Measurements from ENCODE around the gene RFC3. TPM values are rescaled to one million over a fixed set of nuclear protein-coding genes. Genes with fewer than 3 reads are reported as not detected.

Gene RFC3
- polyA plus RNA-seq, 2 of the 4 experiments (the other 2 are of a cell fraction): 45.3 to 54.5 TPM

DNA sequence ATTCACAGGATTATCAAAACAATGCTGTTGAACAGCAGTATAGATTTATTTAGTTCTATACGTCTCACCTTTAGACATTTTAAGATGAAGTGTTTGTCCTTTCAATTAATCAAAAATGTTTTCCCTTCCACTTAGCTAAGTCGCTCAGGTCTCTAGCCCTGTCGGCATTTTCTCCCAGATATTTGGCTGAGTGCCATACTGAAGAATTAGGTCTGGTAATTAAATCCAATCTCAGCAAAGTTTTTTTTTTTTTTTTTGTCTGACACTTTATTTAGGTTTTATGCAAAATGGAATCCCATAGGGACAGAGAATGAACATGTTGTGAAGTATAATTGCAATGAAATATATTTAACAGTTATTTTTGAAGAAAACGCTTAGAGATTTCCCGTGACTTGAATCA lies 44.1 kb downstream of the RFC3 start:
- no peak for DNase-seq (ENCODE audit: low read depth in 1 of 2, low spot score in 1 of 2)
- WGBS (ENCODE audit: missing lambda C conversion rate): 91% methylated on average over 5 of the region's 5 CpGs

GRCh38 chr13:33863188-33863789 lies 45.3 kb downstream of the RFC3 start:
- no peak for DNase-seq (ENCODE audit: low read depth in 1 of 2, low spot score in 1 of 2)
- no peak for FAIRE-seq
- no peaks in the 10 kb centered on the region for H3K4me1 ChIP-seq
- H3K4me2 ChIP-seq: no peak overlapping the region
- H3K9me3 ChIP-seq: no peaks in the 10 kb centered on the region
- 61% methylated on average over 3 of the region's 3 CpGs for WGBS (ENCODE audit: missing lambda C conversion rate)
- H3K27ac ChIP-seq: no peak overlapping the region
- ChIA-PET POLR2A (no interaction called here), CTCF (no interaction called here)
- no peak overlapping the region for H3K4me3 ChIP-seq
- no peak for TF ChIP-seq CHD2 (IDR thresholded peaks at IDR 0.05; ENCODE audit: low read length, partially characterized antibody)
- TF ChIP-seq FOSL2 (IDR thresholded peaks at IDR 0.05): no peak
- TF ChIP-seq FOSL2 (CRISPR knock-in tag; IDR thresholded peaks at IDR 0.05): no peak
- no peak for ATAC-seq

More for the DNA sequence above, 44.1 kb downstream of the RFC3 start:
- H3K4me3 ChIP-seq: no peak overlapping the region
- no peaks in the 10 kb centered on the region for H3K4me1 ChIP-seq
- H3K9me3 ChIP-seq: no peaks in the 10 kb centered on the region
- POLR2A ChIA-PET: no interaction called here
- H3K4me2 ChIP-seq: no peak overlapping the region
- FAIRE-seq: no peak
- CTCF ChIA-PET: interaction anchor here (0.6 to 1.4 kb wide), 2 partner anchors 10 to 103 kb away, joined by 3 to 4 read pairs; no protein-coding TSS in a partner anchor
- no peak for ATAC-seq
- H3K27ac ChIP-seq: no peak overlapping the region
- TF ChIP-seq E2F6 (IDR thresholded peaks at IDR 0.05; ENCODE audit: borderline replicate concordance, low read depth): no peak
- TF ChIP-seq KDM1A (IDR thresholded peaks at IDR 0.05; ENCODE audit: low read depth): no peak
- no peak for TF ChIP-seq CHD4 (IDR thresholded peaks at IDR 0.05; ENCODE audit: borderline replicate concordance)
- no peak for TF ChIP-seq HDAC2 (IDR thresholded peaks at IDR 0.05)
- no peak for TF ChIP-seq TFCP2L1 (CRISPR knock-in tag; IDR thresholded peaks at IDR 0.05)

- no peak overlapping the region for H3K27ac ChIP-seq
- no peak overlapping the region for H3K4me3 ChIP-seq
- DNase-seq (ENCODE audit: low read depth in 1 of 2, low spot score in 1 of 2) (no peak), ATAC-seq (no peak), FAIRE-seq (no peak)
- POLR2A ChIA-PET: no interaction called here
- 89% methylated on average over 4 of the region's 4 CpGs for WGBS (ENCODE audit: missing lambda C conversion rate)
- H3K4me1 ChIP-seq: no peaks in the 10 kb centered on the region
- TF ChIP-seq CTCF (IDR thresholded peaks at IDR 0.05): no peak
- no peak for TF ChIP-seq HOXA7 (CRISPR knock-in tag; IDR thresholded peaks at IDR 0.05)
- TF ChIP-seq MAZ (IDR thresholded peaks at IDR 0.05; ENCODE audit: borderline replicate concordance, low read depth, low read length): no peak
- TF ChIP-seq ZSCAN20 (CRISPR knock-in tag; IDR thresholded peaks at IDR 0.05): no peak
- no peak for TF ChIP-seq CBX2 (IDR thresholded peaks at IDR 0.05; ENCODE audit: borderline replicate concordance, low read depth)
- no peak for TF ChIP-seq JUN (IDR thresholded peaks at IDR 0.05)
- TF ChIP-seq BCL3 (IDR thresholded peaks at IDR 0.05): no peak
- no peak for TF ChIP-seq RAD21 (conservative IDR thresholded peaks at IDR 0.05 in 1 of 2, IDR thresholded peaks at IDR 0.05 in 1 of 2)
- TF ChIP-seq FOXS1 (CRISPR knock-in tag; IDR thresholded peaks at IDR 0.05): no peak
- TF ChIP-seq MYC (IDR thresholded peaks at IDR 0.05; ENCODE audit: borderline replicate concordance, low read length): no peak
- TF ChIP-seq RFX5 (IDR thresholded peaks at IDR 0.05): no peak
- no peak for TF ChIP-seq FOSB (CRISPR knock-in tag; IDR thresholded peaks at IDR 0.05)
- TF ChIP-seq JUNB (IDR thresholded peaks at IDR 0.05): no peak
- no peak for TF ChIP-seq SREBF2 (IDR thresholded peaks at IDR 0.05)
- no peak overlapping the region for H3K4me2 ChIP-seq
- CTCF ChIA-PET: no interaction called here
- no peaks in the 10 kb centered on the region for H3K9me3 ChIP-seq
These were observed 48.0 kb downstream of the RFC3 start for GRCh38 chr13:33865945-33866344.
